Smooth muscle cell (in vitro differentiated cells): Measurements from ENCODE around the gene XPR1. TPM values are rescaled to one million over a fixed set of nuclear protein-coding genes. Genes with fewer than 3 reads are reported as not detected.

Source experiments
- DNase-seq: peaks from one replicate; lab custom pipeline; 2025; ENCODE audit not compliant: unreplicated experiment; lab: John Stamatoyannopoulos, UW
- H2AFZ ChIP-seq: fragments of 200-600 bp; sonication (generic); 2 replicates; pipeline ENCODE4 v1.6.0; 2016; ENCODE audit warnings: antibody characterized with exemption, low read depth, mild to moderate bottlenecking
- H3F3A ChIP-seq: fragments of 200-600 bp; sonication (generic); 2 replicates; pipeline ENCODE4 v1.6.0; 2017; ENCODE audit warnings: antibody characterized with exemption, low read depth
- H3K27ac ChIP-seq: fragments of 200-600 bp; sonication (generic); 2 replicates; pipeline ENCODE4 v1.5.1; 2016; ENCODE audit warnings: low read depth, mild to moderate bottlenecking
- H3K27me3 ChIP-seq: fragments of 200-600 bp; sonication (generic); 2 replicates; pipeline ENCODE4 v1.6.1; 2016; ENCODE audit warnings: low read depth, mild to moderate bottlenecking
- H3K36me3 ChIP-seq: fragments of 200-600 bp; sonication (generic); 2 replicates; pipeline ENCODE4 v1.5.1; 2016; ENCODE audit warnings: low read depth
- H3K4me1 ChIP-seq: fragments of 200-600 bp; sonication (generic); 2 replicates; pipeline ENCODE4 v1.5.1; 2016; ENCODE audit warnings: low read depth
- H3K4me2 ChIP-seq: fragments of 200-600 bp; sonication (generic); 2 replicates; pipeline ENCODE4 v1.6.0; 2016; ENCODE audit warnings: mild to moderate bottlenecking
- H3K4me3 ChIP-seq: fragments of 200-600 bp; sonication (generic); 2 replicates; pipeline ENCODE4 v1.5.1; 2016; ENCODE audit warnings: mild to moderate bottlenecking
- H3K79me2 ChIP-seq: fragments of 200-600 bp; sonication (generic); 2 replicates; pipeline ENCODE4 v1.6.0; 2016; ENCODE audit warnings: low read depth, mild to moderate bottlenecking
- H3K9ac ChIP-seq: fragments of 200-600 bp; sonication (generic); 2 replicates; pipeline ENCODE4 v1.6.0; 2016; ENCODE audit warnings: low read depth
- H3K9me3 ChIP-seq: fragments of 200-600 bp; sonication (generic); replicated peaks from 2 replicates; pipeline ENCODE4 v1.5.1; 2016; ENCODE audit warnings: low read depth
- H4K20me1 ChIP-seq: fragments of 200-600 bp; sonication (generic); 2 replicates; pipeline ENCODE4 v1.6.0; 2016; ENCODE audit warnings: low read depth
- WGBS: methylation state at CpG from one replicate; pipeline ENCODE4 v1.1.7; 2016; ENCODE audit warnings: low lambda C conversion rate; 5-methylcytosine and 5-hydroxymethylcytosine counted together
- polyA plus RNA-seq: library from polyadenylated mRNA; unstranded; fragments of >200 nt; fragmentation: Nextera tagmentation; extraction: Ambion mirVana; gene quantifications from 2 replicates; pipeline ENCODE4 v1.2.1, GENCODE V29; 2016
- total RNA-seq: library from RNA; depleted of rRNA; stranded (reverse); fragments of >200 nt; gene quantifications from 2 replicates; pipeline ENCODE4 v1.2.3, GENCODE V29; 2014
- TF ChIP-seq, protein P1 (sequence below): fragments of 200-600 bp; sonication (generic); IDR thresholded peaks from 2 replicates; pipeline ENCODE4 v1.5.1; 2017; ENCODE audit warnings: borderline replicate concordance, mild to moderate bottlenecking, antibody characterized with exemption; ENCODE audit not compliant: insufficient read depth, poor library complexity, severe bottlenecking

Gene XPR1
- total and polyA plus RNA-seq, 2 experiments from 2014 or later = 9.5 to 27.6 TPM

DNA sequence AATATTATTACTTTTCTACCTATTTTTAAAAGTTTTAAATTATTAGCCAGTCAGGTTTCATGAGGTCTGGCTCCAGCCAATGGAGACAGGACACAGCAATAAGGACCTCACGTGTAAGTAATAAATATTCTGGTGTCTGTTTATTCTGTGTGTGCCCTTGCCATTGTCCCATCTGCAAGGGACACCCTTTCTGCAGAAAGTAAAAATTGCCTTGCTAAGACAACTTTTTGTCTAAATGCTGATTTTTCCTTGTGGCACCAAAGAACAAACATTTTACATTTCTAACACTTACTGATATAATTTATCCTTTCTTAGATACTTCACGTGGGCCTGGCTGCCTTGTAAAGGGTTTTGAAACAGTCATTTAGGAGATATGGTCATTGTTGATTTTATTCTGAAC, 43.7 kb upstream of the XPR1 start:
- no peak overlapping the region for H2AFZ ChIP-seq
- no peaks in the 10 kb centered on the region for H3K4me1 ChIP-seq
- H3K9me3 ChIP-seq = no peaks in the 10 kb centered on the region
- no peak overlapping the region for H3K27ac ChIP-seq
- no peaks in the 10 kb centered on the region for H3F3A ChIP-seq
- H3K9ac ChIP-seq = no peak overlapping the region
- no peak for DNase-seq
- no peak overlapping the region for H3K4me2 ChIP-seq
- no peak overlapping the region for H3K4me3 ChIP-seq
- no peaks in the 10 kb centered on the region for H3K79me2 ChIP-seq
- H3K27me3 ChIP-seq = peaks cover 10% of the 10 kb centered on the region
- TF ChIP-seq, protein P1, sequence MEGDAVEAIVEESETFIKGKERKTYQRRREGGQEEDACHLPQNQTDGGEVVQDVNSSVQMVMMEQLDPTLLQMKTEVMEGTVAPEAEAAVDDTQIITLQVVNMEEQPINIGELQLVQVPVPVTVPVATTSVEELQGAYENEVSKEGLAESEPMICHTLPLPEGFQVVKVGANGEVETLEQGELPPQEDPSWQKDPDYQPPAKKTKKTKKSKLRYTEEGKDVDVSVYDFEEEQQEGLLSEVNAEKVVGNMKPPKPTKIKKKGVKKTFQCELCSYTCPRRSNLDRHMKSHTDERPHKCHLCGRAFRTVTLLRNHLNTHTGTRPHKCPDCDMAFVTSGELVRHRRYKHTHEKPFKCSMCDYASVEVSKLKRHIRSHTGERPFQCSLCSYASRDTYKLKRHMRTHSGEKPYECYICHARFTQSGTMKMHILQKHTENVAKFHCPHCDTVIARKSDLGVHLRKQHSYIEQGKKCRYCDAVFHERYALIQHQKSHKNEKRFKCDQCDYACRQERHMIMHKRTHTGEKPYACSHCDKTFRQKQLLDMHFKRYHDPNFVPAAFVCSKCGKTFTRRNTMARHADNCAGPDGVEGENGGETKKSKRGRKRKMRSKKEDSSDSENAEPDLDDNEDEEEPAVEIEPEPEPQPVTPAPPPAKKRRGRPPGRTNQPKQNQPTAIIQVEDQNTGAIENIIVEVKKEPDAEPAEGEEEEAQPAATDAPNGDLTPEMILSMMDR = no peak
- H4K20me1 ChIP-seq = no peaks in the 10 kb centered on the region
- WGBS = 56% methylated on average over 2 of the region's 2 CpGs
- H3K36me3 ChIP-seq = no peaks in the 10 kb centered on the region

DNA sequence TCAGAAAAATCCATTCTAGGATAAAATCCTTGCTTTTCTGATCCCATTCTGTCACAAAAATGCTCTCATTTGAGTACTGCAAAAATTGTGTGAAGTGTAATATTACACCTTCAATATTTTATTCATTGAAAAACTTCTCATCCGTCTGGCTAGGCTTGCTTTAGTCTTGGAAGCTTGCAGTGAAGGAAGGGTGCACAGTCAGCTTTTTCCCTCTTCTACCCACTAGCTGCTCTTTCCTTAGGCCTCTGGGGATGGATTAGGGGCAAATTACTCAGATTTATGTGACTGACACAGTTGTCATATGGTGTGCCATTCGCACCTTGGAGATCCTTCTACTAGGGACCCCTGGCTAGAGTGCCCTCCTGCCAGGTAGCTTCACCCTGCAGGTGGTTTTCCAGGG, 40.9 kb upstream of the XPR1 start:
- Histone ChIP-seq H2AFZ (no peak overlapping the region), H3K27me3 (peaks cover 19% of the 10 kb centered on the region), H3F3A (no peaks in the 10 kb centered on the region), H3K36me3 (no peaks in the 10 kb centered on the region), H3K4me2 (no peak overlapping the region), H3K4me1 (peaks cover 6% of the 10 kb centered on the region), H3K9ac (no peak overlapping the region), H4K20me1 (no peaks in the 10 kb centered on the region), H3K4me3 (no peak overlapping the region), H3K27ac (no peak overlapping the region), H3K79me2 (no peaks in the 10 kb centered on the region), H3K9me3 (no peaks in the 10 kb centered on the region)
- TF ChIP-seq, protein P1 = no peak
- no peak for DNase-seq
- WGBS = 95% methylated on average over 2 of the region's 2 CpGs

GRCh38 chr1:180593382-180593781, 38.4 kb upstream of the XPR1 start:
- TF ChIP-seq, protein P1 = no peak
- H2AFZ ChIP-seq = no peak overlapping the region
- peaks cover 19% of the 10 kb centered on the region for H3K27me3 ChIP-seq
- H3K36me3 ChIP-seq = no peaks in the 10 kb centered on the region
- H3F3A ChIP-seq = no peaks in the 10 kb centered on the region
- no peaks in the 10 kb centered on the region for H3K79me2 ChIP-seq
- H3K4me1 ChIP-seq = peaks cover 11% of the 10 kb centered on the region
- H3K9ac ChIP-seq = no peak overlapping the region
- 91% methylated on average over 3 of the region's 3 CpGs for WGBS
- H3K27ac ChIP-seq = no peak overlapping the region
- H3K4me2 ChIP-seq = no peak overlapping the region
- no peak overlapping the region for H3K4me3 ChIP-seq
- H3K9me3 ChIP-seq = no peaks in the 10 kb centered on the region
- no peak for DNase-seq
- no peaks in the 10 kb centered on the region for H4K20me1 ChIP-seq

GRCh38 chr1:180594723-180595122, 37.1 kb upstream of the XPR1 start:
- TF ChIP-seq, protein P1 = no peak
- Histone ChIP-seq H2AFZ (no peak overlapping the region), H3K9me3 (no peaks in the 10 kb centered on the region), H3K4me2 (no peak overlapping the region), H3K9ac (no peak overlapping the region), H3K27me3 (peaks cover 17% of the 10 kb centered on the region), H3K36me3 (no peaks in the 10 kb centered on the region), H3K27ac (no peak overlapping the region), H4K20me1 (no peaks in the 10 kb centered on the region), H3K4me3 (no peak overlapping the region), H3K4me1 (peaks cover 18% of the 10 kb centered on the region), H3F3A (no peaks in the 10 kb centered on the region), H3K79me2 (no peaks in the 10 kb centered on the region)
- WGBS = 74% methylated on average over 6 of the region's 6 CpGs
- DNase-seq = no peak
